ENCODE results near the gene CAB39. TPM values are rescaled to one million over a fixed set of nuclear protein-coding genes. Genes with fewer than 3 reads are reported as not detected.

The CAB39 gene
- total RNA-seq, 1 experiment from 2014 or later, result 39.9 TPM

DNA sequence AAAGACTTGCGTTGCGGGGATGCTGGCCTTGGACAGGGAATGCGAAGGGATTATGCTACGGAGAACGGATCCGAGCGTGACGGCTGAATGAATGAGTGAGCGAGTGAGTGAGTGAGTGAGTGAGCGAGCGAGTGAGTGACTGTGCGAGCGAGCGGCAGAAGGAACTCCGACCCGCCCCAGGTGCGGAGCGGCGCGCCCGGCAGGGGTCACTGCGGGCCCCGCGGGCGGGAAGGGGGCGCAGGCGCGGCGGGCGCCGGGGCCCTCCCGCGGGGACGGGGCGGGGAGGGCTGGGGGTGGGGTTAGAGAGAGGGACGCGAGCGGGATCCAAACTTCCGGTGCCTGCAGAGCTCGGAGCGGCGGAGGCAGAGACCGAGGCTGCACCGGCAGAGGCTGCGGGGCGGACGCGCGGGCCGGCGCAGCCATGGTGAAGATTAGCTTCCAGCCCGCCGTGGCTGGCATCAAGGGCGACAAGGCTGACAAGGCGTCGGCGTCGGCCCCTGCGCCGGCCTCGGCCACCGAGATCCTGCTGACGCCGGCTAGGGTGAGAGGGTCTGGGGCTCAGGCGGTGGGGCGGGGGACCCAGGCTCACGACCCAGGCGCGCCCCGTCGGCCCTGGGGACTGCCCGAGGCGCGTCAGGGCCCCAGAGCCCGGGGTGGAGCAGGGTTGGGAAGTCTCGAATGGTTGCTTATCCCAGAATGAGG, 152.1 kb downstream of the CAB39 start, which contains the start of gene ITM2C:
Gene ITM2C (plus strand): TSS at position 338 of the 702 bp plus-strand sequence. CDS start 84 bp downstream, at position 422.
- TF ChIP-seq POLR2AphosphoS5 (IDR thresholded peaks at IDR 0.05; ENCODE audit: low read depth, low read length) (no peak), SIN3A (IDR thresholded peaks at IDR 0.05; ENCODE audit: borderline replicate concordance, insufficient read depth, low read depth, low read length) (0 out of 2 replicates have a peak, but pooled peaks have one; percentile 32), TCF7L2 (IDR thresholded peaks at IDR 0.05; ENCODE audit: low read depth, low read length) (no peak)
- TF ChIP-seq, protein P1, sequence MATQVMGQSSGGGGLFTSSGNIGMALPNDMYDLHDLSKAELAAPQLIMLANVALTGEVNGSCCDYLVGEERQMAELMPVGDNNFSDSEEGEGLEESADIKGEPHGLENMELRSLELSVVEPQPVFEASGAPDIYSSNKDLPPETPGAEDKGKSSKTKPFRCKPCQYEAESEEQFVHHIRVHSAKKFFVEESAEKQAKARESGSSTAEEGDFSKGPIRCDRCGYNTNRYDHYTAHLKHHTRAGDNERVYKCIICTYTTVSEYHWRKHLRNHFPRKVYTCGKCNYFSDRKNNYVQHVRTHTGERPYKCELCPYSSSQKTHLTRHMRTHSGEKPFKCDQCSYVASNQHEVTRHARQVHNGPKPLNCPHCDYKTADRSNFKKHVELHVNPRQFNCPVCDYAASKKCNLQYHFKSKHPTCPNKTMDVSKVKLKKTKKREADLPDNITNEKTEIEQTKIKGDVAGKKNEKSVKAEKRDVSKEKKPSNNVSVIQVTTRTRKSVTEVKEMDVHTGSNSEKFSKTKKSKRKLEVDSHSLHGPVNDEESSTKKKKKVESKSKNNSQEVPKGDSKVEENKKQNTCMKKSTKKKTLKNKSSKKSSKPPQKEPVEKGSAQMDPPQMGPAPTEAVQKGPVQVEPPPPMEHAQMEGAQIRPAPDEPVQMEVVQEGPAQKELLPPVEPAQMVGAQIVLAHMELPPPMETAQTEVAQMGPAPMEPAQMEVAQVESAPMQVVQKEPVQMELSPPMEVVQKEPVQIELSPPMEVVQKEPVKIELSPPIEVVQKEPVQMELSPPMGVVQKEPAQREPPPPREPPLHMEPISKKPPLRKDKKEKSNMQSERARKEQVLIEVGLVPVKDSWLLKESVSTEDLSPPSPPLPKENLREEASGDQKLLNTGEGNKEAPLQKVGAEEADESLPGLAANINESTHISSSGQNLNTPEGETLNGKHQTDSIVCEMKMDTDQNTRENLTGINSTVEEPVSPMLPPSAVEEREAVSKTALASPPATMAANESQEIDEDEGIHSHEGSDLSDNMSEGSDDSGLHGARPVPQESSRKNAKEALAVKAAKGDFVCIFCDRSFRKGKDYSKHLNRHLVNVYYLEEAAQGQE (IDR thresholded peaks at IDR 0.05; ENCODE audit: insufficient read depth in 1 of 2, low read depth in 2 of 2, low read length in 1 of 2), result no peak
- TF ChIP-seq, protein P2, sequence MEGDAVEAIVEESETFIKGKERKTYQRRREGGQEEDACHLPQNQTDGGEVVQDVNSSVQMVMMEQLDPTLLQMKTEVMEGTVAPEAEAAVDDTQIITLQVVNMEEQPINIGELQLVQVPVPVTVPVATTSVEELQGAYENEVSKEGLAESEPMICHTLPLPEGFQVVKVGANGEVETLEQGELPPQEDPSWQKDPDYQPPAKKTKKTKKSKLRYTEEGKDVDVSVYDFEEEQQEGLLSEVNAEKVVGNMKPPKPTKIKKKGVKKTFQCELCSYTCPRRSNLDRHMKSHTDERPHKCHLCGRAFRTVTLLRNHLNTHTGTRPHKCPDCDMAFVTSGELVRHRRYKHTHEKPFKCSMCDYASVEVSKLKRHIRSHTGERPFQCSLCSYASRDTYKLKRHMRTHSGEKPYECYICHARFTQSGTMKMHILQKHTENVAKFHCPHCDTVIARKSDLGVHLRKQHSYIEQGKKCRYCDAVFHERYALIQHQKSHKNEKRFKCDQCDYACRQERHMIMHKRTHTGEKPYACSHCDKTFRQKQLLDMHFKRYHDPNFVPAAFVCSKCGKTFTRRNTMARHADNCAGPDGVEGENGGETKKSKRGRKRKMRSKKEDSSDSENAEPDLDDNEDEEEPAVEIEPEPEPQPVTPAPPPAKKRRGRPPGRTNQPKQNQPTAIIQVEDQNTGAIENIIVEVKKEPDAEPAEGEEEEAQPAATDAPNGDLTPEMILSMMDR (IDR thresholded peaks at IDR 0.05), result peak; percentile 89
- Histone ChIP-seq H3K27ac (ENCODE audit: low read length) (peak within 1 kb of the TSS; percentile 74), H3K9me3 (ENCODE audit: control insufficient read depth, insufficient read depth, low read depth, low read length) (no peaks in the 10 kb centered on the region), H3K27me3 (ENCODE audit: control insufficient read depth, insufficient read depth, low read length) (no peaks in the 10 kb centered on the region), H3K36me3 (ENCODE audit: control insufficient read depth, insufficient read depth, low read length) (peaks cover 3% of the 10 kb centered on the region; the same call in 1 of the 2 replicates), H3K4me3 (ENCODE audit: low read depth in 2 of 2, low read length in 2 of 2) (peak within 1 kb of the TSS; percentile 77 to 81), H3K4me1 (ENCODE audit: control insufficient read depth, insufficient read depth, low read length) (peaks cover 41% of the 10 kb centered on the region)
- peak; percentile 88 for ATAC-seq
- BruUV-seq (replicated peaks), result no TSS peak
- DNase-seq (ENCODE audit: low read depth, low spot score), result no peak
- CTCF ChIA-PET, result no interaction called here
- POLR2A ChIA-PET, result interaction anchor here (0.7 kb wide), 1 partner anchor 17 kb away, joined by 3 read pairs; no protein-coding TSS in a partner anchor
- intact Hi-C loops (cut with micrococcal nuclease; ENCODE audit: unreplicated experiment) (no loop called here), in situ Hi-C loops (cut with HindIII; ENCODE audit: low pct_unique_long_range_greater_than_20kb, low sequenced_read_pairs) (no loop called here)

DNA sequence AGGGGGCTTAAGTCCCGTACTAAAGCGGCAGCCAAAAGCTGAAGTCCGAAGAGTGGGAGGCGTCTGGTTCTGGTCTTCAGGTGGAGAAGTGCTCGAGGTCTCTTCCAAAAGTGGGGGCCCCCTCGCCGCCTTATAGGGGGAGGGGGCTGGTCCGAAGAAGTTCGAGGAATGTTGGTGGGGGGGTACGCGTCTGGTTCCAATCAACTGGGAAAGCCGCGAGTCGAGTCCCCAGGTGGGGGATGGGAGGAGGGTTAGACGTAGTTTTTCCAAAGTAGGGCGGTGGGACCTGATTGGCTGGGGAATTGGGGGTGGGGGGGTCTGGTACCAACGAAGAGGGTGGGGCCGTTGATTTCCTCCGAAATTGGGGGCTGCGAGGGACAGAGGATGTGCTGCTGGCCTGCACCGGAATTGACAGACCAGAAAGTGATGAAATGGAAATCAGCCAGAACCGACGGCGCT, 152.7 kb downstream of the CAB39 start:
- Histone ChIP-seq H3K27ac (ENCODE audit: low read length) (peak overlapping the region; percentile 68), H3K36me3 (ENCODE audit: control insufficient read depth, insufficient read depth, low read length) (peaks cover 3% of the 10 kb centered on the region; the same call in 1 of the 2 replicates), H3K4me1 (ENCODE audit: control insufficient read depth, insufficient read depth, low read length) (peaks cover 46% of the 10 kb centered on the region), H3K4me3 (ENCODE audit: low read depth in 2 of 2, low read length in 2 of 2) (peak overlapping the region; percentile 77 to 81), H3K27me3 (ENCODE audit: control insufficient read depth, insufficient read depth, low read length) (no peaks in the 10 kb centered on the region), H3K9me3 (ENCODE audit: control insufficient read depth, insufficient read depth, low read depth, low read length) (no peaks in the 10 kb centered on the region)
- intact Hi-C loops (cut with micrococcal nuclease; ENCODE audit: unreplicated experiment), result no loop called here
- POLR2A ChIA-PET, result no interaction called here
- in situ Hi-C loops (cut with HindIII; ENCODE audit: low pct_unique_long_range_greater_than_20kb, low sequenced_read_pairs), result no loop called here
- CTCF ChIA-PET, result no interaction called here
- ATAC-seq (no peak), DNase-seq (ENCODE audit: low read depth, low spot score) (no peak)
- TF ChIP-seq POLR2AphosphoS5 (IDR thresholded peaks at IDR 0.05; ENCODE audit: low read depth, low read length) (no peak), TCF7L2 (IDR thresholded peaks at IDR 0.05; ENCODE audit: low read depth, low read length) (no peak), SIN3A (IDR thresholded peaks at IDR 0.05; ENCODE audit: borderline replicate concordance, insufficient read depth, low read depth, low read length) (no peak)
- TF ChIP-seq, protein P1 (IDR thresholded peaks at IDR 0.05; ENCODE audit: insufficient read depth in 1 of 2, low read depth in 2 of 2, low read length in 1 of 2), result no peak
- TF ChIP-seq, protein P2 (IDR thresholded peaks at IDR 0.05), result no peak
- BruUV-seq (replicated peaks), result no TSS peak
